CD4-positive, alpha-beta T cell treated with Interleukin-1 beta for 1 hour (primary cell): ENCODE measurements around the gene MOSMO.
"Not testable (repeated sequence)": the region's sequence is repeated elsewhere in the genome, so short reads cannot be mapped to it uniquely, and the experiment has no call there.

Experiments
- DNase-seq, 2 donors: peaks; one replicate each; pipeline ENCODE4 v3.0.0-alpha.2; 2020 to 2022

The MOSMO gene

DNA sequence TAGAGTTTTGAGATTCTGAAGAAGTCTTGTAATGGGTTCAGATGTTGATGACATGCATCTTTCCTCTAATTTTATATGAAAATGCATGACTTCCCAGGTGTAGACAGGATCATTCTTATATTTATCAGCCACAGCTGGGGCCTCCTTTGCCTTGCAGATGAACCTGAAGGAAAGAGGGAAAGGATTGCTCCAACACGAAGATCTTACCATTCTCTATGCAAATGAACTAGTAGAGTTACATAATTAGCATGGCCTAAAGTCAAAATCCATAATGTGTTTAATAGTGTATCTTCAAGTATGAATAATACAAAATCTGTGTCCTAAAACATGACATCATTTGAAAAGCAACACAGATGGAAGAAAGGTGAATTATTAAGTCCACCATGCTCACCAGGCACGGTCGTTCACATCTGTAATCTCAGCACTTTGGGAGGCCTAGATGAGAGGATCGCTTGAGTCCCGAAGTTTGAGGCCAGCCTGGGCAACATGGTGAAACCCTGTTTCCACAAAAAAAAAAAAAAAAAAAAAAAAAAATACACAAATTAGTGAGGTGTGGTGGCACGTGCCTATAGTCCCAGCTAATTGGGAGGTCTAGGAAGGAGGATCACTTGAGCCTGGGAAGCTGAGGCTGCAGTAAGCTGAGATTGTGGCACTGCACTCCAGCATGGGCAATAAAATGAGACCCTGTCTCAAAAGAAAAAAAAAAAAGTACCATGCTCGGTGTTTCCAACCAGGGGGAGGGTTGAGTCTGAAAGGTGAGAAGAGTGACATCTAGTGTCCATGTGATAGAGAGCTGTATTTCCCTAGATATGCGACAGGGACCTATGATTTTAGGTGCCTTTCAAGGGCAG, 90.7 kb downstream of the MOSMO start:
- DNase-seq = peak in 1 of 2 donors; percentile 43

DNA sequence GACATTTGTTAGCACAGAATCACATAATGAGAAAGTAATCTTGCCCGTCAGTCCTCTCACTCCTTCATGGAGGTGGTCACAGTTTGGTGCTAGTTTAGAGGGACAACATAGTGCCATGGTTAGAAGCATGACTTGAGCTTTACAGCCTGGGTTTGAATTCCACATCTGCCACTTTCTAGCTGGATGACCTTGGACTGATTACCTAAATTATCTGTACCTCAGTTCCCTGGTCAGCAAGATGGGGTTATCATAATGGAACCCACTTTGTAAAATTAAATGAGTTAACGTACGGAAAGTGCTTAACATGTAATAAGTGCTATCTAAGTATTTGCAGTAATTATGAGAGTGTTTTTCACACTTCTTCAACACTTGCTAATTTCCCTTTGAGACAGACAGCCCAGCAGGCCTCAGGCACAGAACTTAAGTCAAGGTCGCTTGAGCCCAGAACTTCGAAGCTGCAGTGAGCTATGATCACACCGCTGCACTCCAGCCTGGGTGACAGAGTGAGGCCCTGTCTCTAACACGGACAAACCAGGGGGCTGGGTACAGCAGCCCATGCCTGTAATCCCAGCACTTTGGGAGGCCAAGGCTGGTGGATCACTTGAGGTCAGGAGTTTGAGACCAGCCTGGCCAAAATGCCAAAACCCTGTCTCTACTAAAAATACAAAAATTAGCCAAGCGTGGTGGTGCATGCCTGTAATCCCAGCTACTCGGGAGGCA, 91.5 kb downstream of the MOSMO start:
- DNase-seq = no peak

DNA sequence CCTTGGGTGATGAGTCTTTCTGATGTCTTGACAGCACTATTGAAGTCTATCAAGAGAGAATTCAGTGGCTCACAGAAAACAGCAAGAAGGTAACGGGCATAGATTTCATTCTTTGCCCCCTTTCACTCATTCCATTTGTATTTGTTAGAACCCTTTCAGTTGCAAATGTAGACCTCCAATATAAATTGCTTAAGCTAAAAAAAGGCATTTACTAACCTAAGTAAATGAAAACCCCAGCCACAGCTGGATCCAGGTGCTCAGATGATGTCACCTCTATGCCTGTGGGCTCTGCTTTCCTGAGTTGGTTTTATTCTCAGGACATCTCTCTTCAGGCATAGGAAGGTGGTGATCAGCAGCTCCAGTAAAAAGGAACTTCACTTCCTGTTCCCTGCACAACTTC, 95.5 kb downstream of the MOSMO start:
- no peak for DNase-seq

DNA sequence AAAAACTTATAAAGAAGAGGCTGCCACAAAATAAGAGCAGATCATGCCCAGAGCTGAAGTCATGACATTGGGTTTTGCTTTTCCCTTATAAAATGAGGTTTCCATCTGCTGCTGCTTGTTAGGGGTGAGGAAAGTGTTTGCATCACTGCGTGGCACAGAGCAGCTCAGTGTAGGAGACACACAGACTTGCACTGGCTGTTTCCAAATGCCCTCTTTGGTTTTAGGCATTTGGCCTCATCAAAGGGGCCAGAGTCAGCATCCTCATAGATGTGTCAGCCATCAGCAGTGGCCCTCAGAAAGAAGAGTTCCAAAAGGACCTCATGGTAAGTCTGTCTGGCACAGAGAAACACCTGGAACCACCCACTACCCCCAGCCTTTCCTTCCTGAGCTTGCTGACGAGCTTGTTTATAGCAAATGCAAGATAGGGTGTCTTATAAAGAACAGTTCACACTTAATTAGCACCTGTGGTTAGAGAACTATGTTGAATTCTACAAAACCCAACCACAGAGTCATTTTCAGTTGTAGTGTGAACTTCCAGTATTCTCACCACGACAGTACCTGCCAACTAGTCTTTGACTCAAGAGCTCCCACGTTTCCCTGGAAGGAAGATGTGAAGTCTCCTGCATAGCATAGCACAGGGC, 101.5 kb downstream of the MOSMO start:
- peak in 1 of 2 donors; percentile 3 for DNase-seq

DNA sequence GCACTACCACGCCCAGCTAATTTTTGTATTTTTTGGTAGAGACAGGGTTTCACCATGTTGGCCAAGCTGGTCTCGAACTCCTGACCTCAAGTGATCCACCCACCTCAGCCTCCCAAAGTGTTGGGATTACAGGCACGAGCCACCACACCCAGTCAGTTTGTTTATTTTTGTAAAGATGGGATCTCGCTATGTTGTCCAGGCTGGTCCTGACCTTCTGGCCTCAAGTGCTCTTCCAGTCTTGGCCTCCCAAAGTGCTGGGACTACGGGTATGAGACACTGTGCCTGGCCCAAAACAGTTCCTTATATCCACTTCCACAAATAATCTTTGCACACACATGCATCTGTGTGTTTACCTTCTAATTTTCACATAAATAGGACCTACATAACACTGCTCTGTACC, 103.7 kb downstream of the MOSMO start:
- DNase-seq = not testable (repeated sequence)

DNA sequence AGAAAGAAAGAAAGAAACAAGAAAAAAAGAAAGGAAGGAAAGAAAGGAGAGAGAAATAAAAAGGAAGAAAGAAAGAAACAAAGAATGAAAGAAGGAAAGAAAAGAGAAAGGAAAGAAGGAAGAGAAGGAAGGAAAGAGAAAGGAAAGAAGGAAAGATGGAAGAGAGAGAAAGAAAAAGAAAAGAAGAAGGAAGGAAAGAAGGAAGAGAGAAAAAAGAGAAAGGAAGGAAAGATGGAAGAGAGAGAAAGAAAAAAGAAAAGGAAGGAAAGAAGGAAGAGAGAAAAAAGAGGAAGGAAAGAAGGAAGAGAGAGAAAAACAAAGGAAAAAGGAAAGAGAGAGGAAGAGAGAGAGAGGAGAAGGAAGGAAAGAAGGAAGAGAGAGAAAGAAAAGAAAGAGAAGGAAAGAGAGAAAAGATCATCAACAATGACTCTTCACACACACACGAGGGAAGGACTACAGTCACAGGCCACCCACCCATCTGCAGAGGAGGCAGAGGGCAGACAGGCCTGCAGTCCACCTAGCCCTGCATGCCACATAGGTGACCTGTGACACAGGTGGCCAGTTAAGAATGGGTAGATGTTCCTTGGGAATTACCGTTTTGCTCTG, 108.3 kb downstream of the MOSMO start:
- no peak for DNase-seq

- DNase-seq = no peak
These were observed 109.7 kb downstream of the MOSMO start for GRCh38 chr16:22117609-22118008.

GRCh38 chr16:22120440-22120839, 112.5 kb downstream of the MOSMO start:
- DNase-seq = no peak

- DNase-seq = no peak
These were observed 114.3 kb downstream of the MOSMO start for GRCh38 chr16:22122239-22122638.

- no peak for DNase-seq
These were observed 115.2 kb downstream of the MOSMO start for GRCh38 chr16:22123146-22123545.

DNA sequence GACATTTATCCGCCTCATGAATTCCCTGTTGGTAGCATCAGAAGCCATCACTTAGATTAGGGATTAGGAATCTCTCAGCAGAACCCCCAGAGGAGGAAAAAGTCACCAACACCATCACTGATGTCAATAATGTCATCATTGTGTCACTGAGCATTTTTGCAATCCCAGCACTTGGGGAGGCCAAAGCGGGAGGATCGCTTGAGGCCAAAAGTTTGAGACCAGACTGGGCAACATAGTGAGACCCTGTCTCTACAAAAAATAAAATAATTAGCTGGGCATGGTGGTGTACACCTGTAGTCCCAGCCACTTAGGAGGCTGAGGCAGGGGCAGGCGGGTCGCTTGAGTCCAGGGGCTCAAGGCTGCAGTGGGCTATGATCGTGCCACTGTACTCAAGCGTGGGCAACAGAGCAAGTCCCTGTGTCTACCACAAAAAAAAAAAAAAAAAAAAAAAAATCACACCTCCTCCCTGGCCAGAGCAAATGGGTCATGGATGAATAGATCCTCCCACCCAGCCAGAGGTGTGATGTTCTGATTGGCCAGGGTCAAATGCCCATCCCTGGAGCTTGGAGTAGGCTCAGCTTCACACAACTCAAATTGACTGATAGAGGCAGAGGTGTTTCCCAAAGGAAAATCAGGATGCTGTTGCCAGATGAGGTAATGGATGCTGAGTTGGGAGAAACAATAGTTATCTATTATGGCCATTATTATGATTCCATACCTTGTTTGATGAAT, 116.0 kb downstream of the MOSMO start:
- DNase-seq = no peak

GRCh38 chr16:22124583-22125284, 116.8 kb downstream of the MOSMO start:
- DNase-seq = no peak

- DNase-seq = no peak
These were observed 118.2 kb downstream of the MOSMO start for GRCh38 chr16:22126037-22126558.

- DNase-seq = not testable (repeated sequence)
These were observed 120.6 kb downstream of the MOSMO start for GRCh38 chr16:22128537-22128936.

- DNase-seq = no peak
These were observed 122.6 kb downstream of the MOSMO start for GRCh38 chr16:22130528-22130927.

- no peak for DNase-seq
These were observed 124.9 kb downstream of the MOSMO start for GRCh38 chr16:22132801-22133200.
